Daoy (cell line): Measurements from ENCODE around the gene ATP7B. TPM values are rescaled to one million over a fixed set of nuclear protein-coding genes. Genes with fewer than 3 reads are reported as not detected.
"Not testable (repeated sequence)": the region's sequence is repeated elsewhere in the genome, so short reads cannot be mapped to it uniquely, and the experiment has no call there.

Experiments
- DNase-seq: peaks from one replicate; pipeline ENCODE4 v3.0.0-alpha.2; 2015; ENCODE audit warnings: low read depth
- total RNA-seq: library from RNA; depleted of rRNA; stranded (reverse); fragments of >200 nt; shearing (Covaris generic); gene quantifications from 2 replicates; pipeline ENCODE4 v1.2.3, GENCODE V29; 2014; rRNA removed

Gene ATP7B
- 1.5 TPM in 2 replicates for total RNA-seq

DNA sequence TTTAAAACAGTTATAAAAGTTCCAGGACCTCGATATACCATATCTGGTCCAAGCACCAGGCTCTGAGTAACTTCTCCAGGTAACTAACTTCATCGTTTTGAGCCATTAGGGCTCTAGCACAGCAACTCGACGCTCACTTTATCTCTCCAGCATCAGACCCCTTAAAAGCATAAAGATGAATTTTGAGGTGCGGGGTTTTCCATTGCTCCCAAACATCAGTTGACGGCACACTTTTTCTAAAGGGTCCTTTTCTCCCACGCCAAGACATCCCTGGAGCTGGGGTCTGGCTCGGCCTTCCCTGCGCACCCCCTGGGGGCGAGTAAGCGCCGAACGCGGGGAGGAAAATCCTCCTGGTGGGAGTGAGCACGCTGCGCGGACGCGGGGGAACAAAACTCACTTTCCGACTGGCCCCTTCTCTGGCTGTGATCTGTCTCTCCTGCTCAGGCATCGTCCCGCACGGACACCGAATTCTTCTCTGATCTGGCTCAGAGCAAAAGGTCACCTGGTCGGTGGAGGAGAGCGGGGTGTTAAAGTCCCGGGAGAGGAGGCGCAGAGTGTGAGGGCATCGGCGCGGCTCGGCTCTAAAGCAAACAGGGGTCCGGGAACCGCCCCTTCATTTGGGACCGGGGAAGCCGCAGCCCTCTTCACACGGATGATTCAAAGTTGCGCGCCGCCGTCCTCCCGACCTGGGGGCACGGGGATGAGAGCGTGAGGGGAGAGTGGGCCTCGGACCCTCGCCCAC, at the start of gene ATP7B:
TSS of gene ATP7B (minus strand) at position 561 of the 742 bp plus-strand sequence. CDS start at position 448, 113 bp downstream.
- DNase-seq: no peak

DNA sequence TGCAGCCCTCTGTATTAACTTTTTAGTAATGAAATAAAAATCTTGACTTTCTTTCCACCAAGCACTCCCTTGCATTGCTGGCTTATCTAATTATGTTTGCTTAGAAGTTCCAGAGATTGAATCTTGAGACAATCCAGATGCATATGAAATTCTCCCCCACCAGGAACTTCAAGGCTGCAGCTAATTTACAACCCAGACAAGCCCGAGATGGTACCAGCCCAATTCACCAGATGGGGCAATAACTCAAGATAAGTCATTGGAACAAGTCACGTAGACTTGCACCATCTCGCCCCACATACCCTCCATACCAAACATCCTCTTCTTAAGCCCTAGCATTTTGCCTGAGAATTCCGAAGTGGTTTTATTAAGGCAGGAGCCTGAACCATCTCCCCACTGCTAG, 42.2 kb upstream of the ATP7B start:
- DNase-seq: no peak

DNA sequence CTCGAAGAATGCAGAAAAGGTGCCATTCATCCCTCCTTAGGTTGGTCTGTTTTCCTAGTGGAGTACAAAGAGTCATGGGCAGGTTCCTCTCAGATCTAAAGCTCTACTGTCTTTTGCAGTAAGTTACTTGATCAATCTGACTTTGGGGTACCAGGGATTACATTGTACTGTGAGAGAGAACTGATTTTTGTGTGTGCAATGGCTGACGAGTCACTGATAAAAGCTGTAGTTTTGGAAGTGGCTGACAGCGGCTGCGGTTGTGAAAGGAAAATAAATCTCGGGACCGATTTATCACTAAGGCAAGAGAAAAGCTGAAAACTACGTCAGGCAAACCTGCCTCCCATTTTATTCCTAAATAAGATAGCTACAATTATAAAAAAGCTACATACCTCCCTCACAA, 40.1 kb upstream of the ATP7B start:
- no peak for DNase-seq

DNA sequence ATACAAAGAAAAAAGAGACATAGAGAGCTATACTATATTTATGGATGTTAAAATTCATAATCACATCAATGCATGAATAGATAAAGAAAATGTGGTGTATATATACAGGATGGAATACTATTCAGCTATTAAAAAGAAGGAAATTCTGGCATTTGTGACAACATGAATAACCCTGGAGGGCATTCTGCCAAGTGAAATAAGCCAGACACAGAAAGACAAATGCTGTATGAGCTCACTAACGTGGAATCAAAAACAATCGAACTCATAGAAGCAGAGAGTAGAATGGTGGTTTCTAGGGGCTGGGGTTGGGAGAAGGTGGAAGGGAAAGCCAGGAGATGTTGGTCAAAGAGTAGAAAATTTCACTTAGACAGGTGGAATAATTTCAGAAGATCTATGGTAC, 37.3 kb upstream of the ATP7B start:
- DNase-seq: peak; percentile 21

DNA sequence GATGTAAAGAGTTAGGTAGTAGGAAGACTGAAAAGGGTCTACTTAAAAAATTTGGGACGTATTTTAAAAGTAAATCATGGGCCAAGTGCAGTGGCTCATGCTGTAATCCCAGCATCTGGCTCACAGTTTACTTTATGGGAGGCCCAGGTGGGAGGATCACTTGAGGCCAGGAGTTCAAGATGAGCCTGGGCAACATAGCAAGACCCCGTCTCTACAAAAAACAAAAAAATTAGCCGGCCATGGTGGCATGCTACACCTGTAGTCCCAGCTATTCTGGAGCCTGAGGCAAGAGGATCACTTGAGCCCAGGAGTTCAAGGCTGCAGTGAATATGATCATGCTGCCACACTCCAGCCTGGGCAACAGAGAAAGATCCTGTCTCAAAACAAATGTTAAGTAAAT, 36.2 kb upstream of the ATP7B start:
- no peak for DNase-seq

DNA sequence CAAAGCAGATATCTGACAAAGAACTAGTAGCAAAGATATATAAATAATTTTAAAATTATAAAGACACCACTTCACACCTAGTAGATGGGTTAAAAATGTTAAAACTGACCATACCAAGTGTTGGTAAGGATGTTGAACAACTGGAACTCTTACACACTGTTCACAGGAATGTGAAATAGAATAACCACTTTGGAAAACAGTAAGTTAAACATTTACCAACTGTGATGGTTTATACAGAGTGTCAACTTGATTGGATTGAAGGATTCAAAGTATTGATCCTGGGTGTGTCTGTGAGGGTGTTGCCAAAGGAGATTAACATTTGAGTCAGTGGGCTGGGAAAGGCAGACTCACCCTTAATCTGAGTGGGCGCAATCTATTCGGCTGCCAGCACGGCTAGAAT, 32.4 kb upstream of the ATP7B start:
- DNase-seq: no peak

DNA sequence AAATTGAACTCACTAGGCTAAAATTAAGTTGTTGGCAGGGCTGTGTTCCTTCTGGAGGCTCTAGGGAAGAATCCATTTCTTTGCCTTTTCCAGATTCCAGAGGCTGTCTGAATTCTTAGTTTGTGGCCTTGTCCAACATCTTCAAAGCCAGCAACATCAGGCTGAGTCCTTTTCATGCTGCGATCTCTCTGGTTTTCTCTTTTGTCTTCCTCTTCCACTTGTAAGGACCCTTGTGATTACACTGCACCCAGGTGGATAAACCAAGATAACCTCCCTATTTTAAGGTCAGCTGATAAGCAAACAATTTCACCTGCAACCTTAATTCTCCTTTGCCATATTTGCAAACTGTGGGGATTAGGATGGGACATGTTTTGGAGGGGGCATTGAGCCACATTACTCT, 24.8 kb upstream of the ATP7B start:
- no peak for DNase-seq

DNA sequence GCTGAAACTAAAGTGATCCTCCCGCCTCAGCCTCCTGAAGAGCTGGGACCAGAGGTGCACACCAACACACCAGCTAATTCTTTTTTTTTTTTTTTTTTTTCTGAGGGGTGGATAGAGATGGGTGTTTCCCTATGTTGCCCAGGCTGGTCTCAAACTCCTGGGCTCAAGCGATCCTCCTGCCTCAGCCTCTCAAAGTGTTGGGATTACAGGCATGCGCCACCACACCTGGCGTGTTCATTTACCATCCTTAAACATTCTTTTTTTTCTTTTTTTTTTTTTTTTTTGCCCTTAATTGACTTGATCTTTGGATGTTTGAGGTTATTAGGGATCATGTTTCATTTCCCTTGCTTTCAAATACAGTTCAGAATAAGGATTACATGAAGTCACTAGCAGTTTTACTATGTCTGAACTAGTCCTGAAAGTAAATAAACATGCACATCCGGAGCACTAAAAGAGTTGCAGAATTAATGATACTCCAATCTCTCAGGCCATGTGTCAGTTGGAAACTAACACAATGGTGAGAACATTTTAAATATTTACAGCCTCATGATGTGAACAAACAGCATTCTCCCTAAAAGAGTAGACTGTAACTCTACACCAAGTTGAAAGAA, 23.5 kb upstream of the ATP7B start:
- no peak for DNase-seq

DNA sequence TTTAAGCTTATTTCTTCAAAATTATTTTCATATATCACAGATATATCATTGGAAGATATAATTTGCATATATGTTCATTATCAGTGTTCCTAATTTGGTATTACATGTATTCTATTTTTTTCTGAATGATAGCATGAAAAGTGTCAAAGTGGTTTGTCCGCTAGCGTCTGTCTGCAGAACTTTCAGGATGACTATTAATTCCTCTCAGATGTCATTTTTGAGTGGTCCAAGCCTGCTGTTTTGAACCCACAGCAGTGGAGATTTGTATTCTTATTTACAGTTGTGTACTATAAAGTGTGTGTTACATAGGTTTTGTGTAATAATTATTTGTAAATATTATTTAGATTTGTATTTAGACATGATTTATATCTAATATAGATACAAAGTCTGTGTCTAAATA, 21.8 kb upstream of the ATP7B start:
- no peak for DNase-seq

DNA sequence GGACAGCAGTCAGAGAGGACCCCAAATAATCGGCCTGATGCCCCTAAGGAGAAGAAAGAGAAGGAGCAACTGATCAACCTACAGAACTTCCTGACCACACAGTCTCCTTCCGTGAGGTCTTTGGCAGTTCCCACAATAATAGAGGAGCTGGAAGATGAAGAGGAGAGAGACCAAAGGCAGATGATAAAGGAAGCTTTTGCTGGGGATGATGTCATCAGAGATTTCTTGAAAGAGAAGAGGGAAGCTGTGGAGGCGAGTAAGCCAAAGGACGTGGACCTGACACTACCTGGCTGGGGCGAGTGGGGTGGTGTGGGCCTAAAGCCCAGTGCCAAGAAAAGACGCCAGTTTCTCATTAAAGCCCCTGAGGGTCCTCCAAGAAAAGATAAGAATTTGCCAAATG, 19.2 kb upstream of the ATP7B start:
- DNase-seq: not testable (repeated sequence)

DNA sequence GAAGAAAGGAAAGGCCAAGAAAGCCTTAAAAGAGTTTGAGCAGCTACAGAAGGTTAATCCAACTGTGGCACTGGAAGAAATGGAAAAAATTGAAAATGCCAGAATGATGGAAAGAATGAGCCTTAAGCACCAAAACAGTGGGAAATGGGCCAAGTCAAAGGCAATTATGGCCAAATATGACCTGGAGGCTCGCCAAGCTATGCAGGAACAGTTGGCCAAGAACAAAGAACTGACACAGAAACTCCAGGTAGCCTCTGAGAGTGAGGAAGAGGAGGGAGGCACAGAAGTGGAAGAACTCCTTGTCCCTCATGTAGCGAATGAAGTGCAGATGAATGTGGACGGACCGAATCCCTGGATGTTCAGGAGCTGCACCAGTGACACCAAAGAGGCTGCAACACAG, 18.3 kb upstream of the ATP7B start:
- DNase-seq: no peak

DNA sequence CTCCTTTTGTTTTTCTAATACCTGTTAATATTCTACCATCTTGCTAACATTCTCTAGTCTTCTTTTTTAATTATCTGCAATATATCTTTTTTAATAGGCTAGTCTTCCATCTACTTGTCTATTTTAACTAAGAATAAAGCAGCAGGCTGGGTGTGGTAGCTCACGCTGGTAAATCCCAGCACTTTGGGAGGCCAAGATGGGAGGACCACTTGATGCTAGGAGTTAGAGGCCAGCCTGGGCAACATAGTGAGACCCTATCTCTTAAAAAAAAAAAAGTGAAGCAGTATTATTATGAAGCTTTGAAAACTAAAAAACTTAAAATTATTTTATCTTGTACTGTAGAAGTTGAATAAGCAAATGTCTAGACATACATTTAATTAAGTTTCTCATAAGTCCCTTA, 16.6 kb upstream of the ATP7B start:
- no peak for DNase-seq

DNA sequence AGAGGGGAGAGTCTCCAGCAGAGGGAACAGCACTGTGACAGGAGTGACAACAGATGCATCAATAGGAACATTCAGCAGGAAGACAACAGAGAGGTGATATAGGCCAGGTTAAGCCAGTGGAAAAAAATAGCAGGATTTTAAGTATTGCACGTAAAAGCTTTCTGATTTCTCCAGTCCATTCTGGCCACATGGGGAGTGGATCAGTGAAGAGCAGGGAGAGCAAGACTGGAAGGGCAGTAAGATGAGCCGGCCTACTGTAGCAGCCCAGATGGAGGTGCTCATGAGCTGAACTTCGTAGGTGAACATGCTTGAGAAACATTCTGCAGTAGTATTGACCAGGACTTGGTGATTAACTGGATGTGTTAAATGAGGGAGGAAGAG, 15.0 kb upstream of the ATP7B start:
- DNase-seq: no peak

DNA sequence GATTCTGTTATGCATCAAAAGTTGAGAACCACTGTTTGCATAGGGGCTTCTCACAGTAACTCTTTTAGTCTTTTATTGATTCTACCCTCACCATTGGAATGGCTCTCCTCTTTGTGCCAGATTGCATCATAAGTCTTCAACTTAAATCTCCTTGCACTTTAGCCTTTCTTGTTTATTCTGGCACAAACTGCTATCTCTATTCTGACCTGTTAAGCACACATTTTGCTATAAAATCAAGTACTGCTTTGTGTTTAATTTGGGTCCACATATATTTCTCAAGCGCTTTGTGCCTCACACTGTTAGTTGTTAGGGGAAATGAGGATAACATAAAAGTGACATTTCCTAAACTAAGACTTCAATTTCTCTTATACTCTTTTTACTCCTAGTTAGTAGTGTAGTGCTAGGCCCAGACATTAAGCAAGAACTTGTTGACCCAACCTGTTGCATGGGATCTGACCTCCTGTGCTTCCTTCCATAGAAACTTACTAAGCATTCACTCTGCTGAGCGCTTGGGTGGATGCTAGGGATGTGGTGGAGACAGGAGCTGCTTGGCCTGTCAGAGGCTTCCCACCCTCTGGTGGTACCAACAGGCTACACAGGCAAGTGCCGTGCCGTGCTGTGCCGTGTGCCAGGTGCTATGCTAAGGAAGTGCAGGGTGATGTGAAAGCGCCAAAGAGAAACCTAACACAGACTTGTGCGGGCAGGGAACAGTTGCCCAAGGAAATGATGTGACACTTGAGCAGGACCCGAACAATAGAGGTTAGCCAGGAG, 14.4 kb upstream of the ATP7B start:
- no peak for DNase-seq

DNA sequence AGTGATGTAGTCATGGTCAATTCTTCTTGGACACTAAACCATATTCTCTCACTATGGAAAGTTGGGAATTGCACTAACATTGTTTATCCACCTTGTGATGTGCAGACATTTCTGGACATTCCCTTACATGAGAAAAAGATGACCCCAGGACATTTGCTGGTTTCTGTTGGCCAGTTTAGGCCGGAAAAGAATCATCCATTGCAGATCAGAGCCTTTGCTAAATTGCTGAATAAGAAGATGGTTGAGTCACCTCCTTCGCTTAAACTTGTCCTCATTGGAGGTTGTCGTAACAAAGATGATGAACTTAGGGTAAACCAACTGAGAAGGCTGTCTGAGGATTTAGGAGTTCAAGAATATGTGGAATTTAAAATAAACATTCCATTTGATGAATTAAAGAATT, 13.2 kb upstream of the ATP7B start, which contains the start of gene UTP14C:
TSS of gene UTP14C (plus strand) at position 211 of the 400 bp plus-strand sequence. CDS start 4,114 bp downstream, outside the sequence.
- DNase-seq: no peak

DNA sequence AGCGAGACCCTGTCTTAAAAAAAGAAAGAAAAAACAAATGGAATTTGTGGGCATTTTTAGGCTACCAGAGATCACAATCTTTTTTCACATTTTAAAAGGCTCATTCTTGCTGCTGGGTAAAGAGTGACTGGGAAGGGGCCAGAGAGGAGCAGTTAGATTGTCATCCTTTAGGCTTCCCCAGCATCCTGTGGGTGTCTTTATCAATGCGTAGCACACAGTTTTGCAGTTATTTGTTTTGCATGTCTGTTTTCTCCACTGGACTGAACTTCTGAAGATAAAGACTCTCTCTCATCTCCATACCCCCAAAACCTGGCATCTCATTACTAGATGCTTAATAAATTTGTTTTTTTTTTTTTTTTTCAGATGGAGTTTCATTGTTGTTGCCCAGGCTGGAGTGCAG, 11.1 kb upstream of the ATP7B start:
- no peak for DNase-seq

DNA sequence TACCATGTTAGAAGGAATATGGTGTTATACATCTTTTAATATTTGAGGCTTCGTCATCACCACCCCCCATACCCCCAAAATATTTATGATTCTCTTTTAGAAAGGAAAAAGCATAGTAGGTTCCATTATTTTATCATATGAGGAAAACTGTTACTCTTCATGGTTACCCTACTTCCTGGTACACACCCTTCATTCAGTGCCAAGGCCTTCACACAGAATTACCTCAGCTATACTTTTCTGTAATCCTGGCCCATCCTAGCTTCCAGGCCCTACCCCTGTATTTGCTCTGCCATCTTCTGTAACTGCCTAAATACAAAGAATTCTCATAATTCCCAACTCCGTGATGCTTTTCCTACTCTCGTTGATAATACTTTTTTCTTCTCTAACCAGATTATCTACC, 8.9 kb upstream of the ATP7B start:
- no peak for DNase-seq

DNA sequence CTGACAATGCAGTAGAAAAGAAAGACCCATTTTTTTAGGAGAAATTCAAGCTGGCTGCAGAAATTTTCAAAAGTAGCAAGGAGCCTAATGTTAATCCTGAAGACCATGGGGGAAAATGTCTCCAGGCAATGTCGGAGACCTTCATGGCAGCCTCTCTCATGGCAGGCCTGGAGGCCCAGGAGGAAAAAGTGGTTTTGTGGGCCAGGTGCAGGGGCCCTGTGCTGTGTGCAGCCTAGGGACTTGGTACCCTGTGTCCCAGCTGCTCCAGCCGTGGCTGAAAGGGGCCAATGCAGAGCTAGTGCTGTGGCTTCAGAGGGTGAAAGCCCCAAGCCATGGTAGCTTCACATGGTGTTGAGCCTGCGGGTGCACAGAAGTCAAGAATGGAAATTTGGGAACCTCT, 5.0 kb upstream of the ATP7B start:
- DNase-seq: no peak

DNA sequence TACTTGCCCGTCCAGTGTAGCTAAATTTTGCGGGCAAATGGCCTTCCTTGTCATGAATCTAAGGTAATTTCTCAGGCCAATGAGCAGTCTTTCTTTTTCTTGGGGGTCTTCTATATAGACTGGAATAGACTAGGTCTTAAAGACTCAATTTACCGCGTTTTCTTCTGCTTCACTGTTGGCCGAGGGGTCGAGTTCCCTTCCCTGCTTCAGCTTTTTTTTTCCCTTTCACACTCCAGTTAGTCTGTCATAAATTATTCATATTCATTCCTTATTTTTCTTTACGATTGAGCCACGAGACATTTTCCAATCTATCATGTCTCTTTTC, 1.2 kb upstream of the ATP7B start:
- DNase-seq: no peak

DNA sequence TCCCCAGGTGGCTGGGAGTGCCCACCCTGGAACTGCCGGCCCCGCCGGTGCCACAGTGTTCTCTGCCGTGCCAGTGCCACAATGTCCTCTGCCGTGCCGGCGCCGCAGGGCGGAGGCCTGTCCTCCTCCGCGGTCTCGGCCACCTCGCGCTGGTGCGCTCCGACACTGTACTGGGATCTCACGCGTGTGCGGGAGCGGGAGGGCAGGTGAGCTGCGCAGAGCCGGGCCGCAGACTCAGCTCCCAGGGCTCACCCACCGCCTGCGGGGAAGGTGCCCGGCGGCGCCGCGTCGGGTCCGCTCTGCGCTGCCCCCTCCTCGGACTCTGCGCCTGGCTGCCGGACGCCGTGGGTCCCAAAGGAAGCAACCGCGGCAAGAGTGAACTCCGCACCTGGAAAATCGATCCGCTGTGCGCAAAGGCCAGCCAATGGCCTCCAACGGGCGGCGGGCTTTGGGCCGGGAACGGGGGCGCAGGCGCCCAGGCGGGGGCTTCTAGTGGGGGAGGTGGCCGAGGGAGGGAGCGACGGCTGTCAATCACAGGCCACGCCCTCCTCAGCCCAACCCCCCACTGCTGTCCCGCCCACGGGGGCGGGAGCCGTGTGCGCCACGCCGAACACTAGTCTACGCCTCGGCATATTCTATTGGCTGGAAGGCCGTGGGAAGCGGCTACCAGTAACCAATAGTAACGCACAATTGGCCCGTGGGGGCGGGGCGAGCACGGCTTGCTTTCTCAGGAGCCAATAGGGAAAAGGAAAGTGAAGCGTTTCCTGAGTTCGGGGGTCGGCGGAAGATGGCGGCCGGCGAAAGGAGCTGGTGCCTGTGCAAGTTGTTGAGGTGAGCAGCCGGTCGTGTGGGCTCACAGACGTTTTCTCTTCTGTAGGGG, 622 bp upstream of the ATP7B start, which contains the start of gene ALG11:
TSS of gene ALG11 (plus strand) at position 767 of the 880 bp plus-strand sequence. CDS start at position 788, 21 bp downstream.
- peak; percentile 96 for DNase-seq

DNA sequence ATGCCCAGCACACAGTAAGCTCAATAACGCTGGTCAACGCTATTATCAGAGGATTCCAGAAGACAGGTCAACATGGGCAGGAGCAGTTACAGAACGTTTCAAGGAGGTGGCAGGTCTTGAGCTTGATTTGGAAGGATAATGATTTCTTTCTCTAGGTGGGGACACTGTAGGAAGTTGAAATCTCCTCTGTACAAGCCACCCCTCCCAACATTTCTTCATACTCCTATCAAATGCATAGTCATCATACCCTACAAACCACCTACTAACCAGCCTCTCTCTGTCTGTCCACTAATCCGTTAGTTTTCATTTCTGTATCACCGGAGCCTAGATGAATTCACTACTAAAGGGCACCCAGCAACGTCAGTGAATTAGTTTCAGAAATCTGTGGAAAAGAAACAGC, 1.3 kb downstream of the ATP7B start:
- no peak for DNase-seq
